HG02759 (cell line): ENCODE results near the gene TSR3.

Experiments
- ATAC-seq: cut with Tn5 transposase; IDR thresholded peaks from one replicate; pipeline ENCODE4 v1.9.1; 2021; ENCODE audit warnings: mild to moderate bottlenecking, moderate library complexity; ENCODE audit not compliant: unreplicated experiment

The TSR3 gene

GRCh38 chr16:1326391-1326790 is 25.3 kb downstream of the TSR3 start:
- ATAC-seq, result no peak

GRCh38 chr16:1325673-1326371 is 25.9 kb downstream of the TSR3 start:
- no peak for ATAC-seq

- no peak for ATAC-seq
Observed at GRCh38 chr16:1325261-1325660, 26.4 kb downstream of the TSR3 start.

GRCh38 chr16:1324286-1324826 is 27.3 kb downstream of the TSR3 start:
- ATAC-seq, result no peak

- ATAC-seq, result no peak
Observed at GRCh38 chr16:1323296-1324239, 28.1 kb downstream of the TSR3 start.

- no peak for ATAC-seq
Observed at GRCh38 chr16:1322407-1322806, 29.3 kb downstream of the TSR3 start.

- no peak for ATAC-seq
Observed at GRCh38 chr16:1320658-1321240, 30.9 kb downstream of the TSR3 start.

GRCh38 chr16:1320097-1320496 is 31.6 kb downstream of the TSR3 start:
- ATAC-seq, result no peak

GRCh38 chr16:1319041-1319440 is 32.6 kb downstream of the TSR3 start:
- no peak for ATAC-seq

GRCh38 chr16:1318268-1318545 is 33.5 kb downstream of the TSR3 start:
- ATAC-seq, result no peak

- ATAC-seq, result no peak
Observed at GRCh38 chr16:1317479-1318267, 34.0 kb downstream of the TSR3 start.

GRCh38 chr16:1316033-1316405 is 35.7 kb downstream of the TSR3 start:
- ATAC-seq, result no peak

- no peak for ATAC-seq
Observed at GRCh38 chr16:1315081-1316032, 36.3 kb downstream of the TSR3 start.

- ATAC-seq, result no peak
Observed at GRCh38 chr16:1314399-1315068, 37.1 kb downstream of the TSR3 start.

GRCh38 chr16:1313721-1314369 is 37.8 kb downstream of the TSR3 start:
- ATAC-seq, result no peak

GRCh38 chr16:1312903-1313302 is 38.8 kb downstream of the TSR3 start:
- no peak for ATAC-seq

- no peak for ATAC-seq
Observed at GRCh38 chr16:1312467-1312816, 39.2 kb downstream of the TSR3 start.

GRCh38 chr16:1311738-1312466 is 39.8 kb downstream of the TSR3 start:
- ATAC-seq, result no peak
